ENCODE data around the gene VSIG10L2. TPM values are rescaled to one million over a fixed set of nuclear protein-coding genes. Genes with fewer than 3 reads are reported as not detected.

Gene VSIG10L2
- total RNA-seq, 1 experiment from 2014 or later: not detected

- H3K4me3 Mint-ChIP-seq: no peak overlapping the region
- H3T11ph ChIP-seq (ENCODE audit: low read length): no peak overlapping the region
- no peak overlapping the region for H2AFZ ChIP-seq (ENCODE audit: low read length)
- no CpG with 5 or more reads among the region's 12 CpGs for WGBS (ENCODE audit: extremely low coverage, insufficient read length, low lambda C conversion rate)
- no peaks in the 10 kb centered on the region; a peak in 1 of 5 replicates for H3K9me3 Mint-ChIP-seq
- H2BK120ac ChIP-seq (ENCODE audit: low read depth, low read length, poor library complexity, severe bottlenecking): no peak overlapping the region
- H4K5ac ChIP-seq (ENCODE audit: insufficient read length, low read depth, low read length): no peak overlapping the region
- H2BK12ac ChIP-seq (ENCODE audit: insufficient read length, low read depth, low read length): no peak overlapping the region
- no peak overlapping the region for H3K18ac ChIP-seq (ENCODE audit: insufficient read length, low read depth, low read length)
- no peaks in the 10 kb centered on the region for H3K9me3 ChIP-seq (ENCODE audit: control insufficient read depth, low read depth, low read length)
- H4K91ac ChIP-seq (ENCODE audit: insufficient read length, low read depth, low read length): no peak overlapping the region
- H3K27me3 Mint-ChIP-seq (ENCODE audit: low read depth): peaks cover 3% of the 10 kb centered on the region
- no peak overlapping the region for H2AK5ac ChIP-seq (ENCODE audit: insufficient read length, low read length)
- no peak overlapping the region for H2BK5ac ChIP-seq (ENCODE audit: insufficient read length, low read length)
- H3K4me1 ChIP-seq (ENCODE audit: insufficient read depth, low read length): 0 out of 2 replicates have a peak, but pooled peaks cover 2% of the 10 kb centered on the region
- no peak overlapping the region for H3K14ac ChIP-seq (ENCODE audit: insufficient read depth, low read length)
- H4K20me1 ChIP-seq (ENCODE audit: control insufficient read depth, insufficient read depth, insufficient read length): no peaks in the 10 kb centered on the region
- no peak overlapping the region for H2BK15ac ChIP-seq (ENCODE audit: low read depth, low read length)
- no peaks in the 10 kb centered on the region for H3K79me2 ChIP-seq (ENCODE audit: insufficient read depth, low read length)
- H3K27me3 ChIP-seq (ENCODE audit: insufficient read depth, low read length): no peaks in the 10 kb centered on the region
- H3K23ac ChIP-seq (ENCODE audit: insufficient read length, low read depth, low read length): no peak overlapping the region
- no peak overlapping the region for H3K27ac ChIP-seq (ENCODE audit: insufficient read length, low read depth, low read length)
- no peak overlapping the region for H3K4me2 ChIP-seq (ENCODE audit: insufficient read depth, insufficient read length, low read length)
- H3K79me1 ChIP-seq (ENCODE audit: insufficient read depth, low read depth, low read length, poor library complexity, severe bottlenecking): no peaks in the 10 kb centered on the region
- TF ChIP-seq CTCF (conservative IDR thresholded peaks at IDR 0.05): no peak
- H3K4me1 Mint-ChIP-seq: peaks cover 20 to 27% of the 10 kb centered on the region in 2 experiments
- H2BK20ac ChIP-seq (ENCODE audit: low read depth, low read length, poor library complexity, severe bottlenecking): no peak overlapping the region
- no peak overlapping the region for H3K56ac ChIP-seq (ENCODE audit: insufficient read length, low read depth, low read length)
- no peaks in the 10 kb centered on the region for H3K23me2 ChIP-seq (ENCODE audit: insufficient read length, low read depth, low read length, poor library complexity, severe bottlenecking)
- H3K36me3 Mint-ChIP-seq (ENCODE audit: insufficient read depth in 1 of 3, low read depth in 3 of 3): no peaks in the 10 kb centered on the region
- no peak overlapping the region for H3K4ac ChIP-seq (ENCODE audit: low read depth, low read length)
- no peak overlapping the region for H4K8ac ChIP-seq (replicated peaks; ENCODE audit: insufficient read length, low read depth, low read length)
- no peak overlapping the region for H3K9ac ChIP-seq (ENCODE audit: extremely low read depth, insufficient read length, low read length)
- DNase-seq: no peak
- 0 out of 7 replicates have a peak overlapping the region, but pooled peaks of 1 of the 3 experiments have one; percentile 23 for H3K27ac Mint-ChIP-seq
These were observed 19.2 kb upstream of the VSIG10L2 start for GRCh38 chr11:125926682-125927081.

All from H9 (cell line).